GM10266 (cell line): ENCODE results near the gene CXADR.

Experiments
- DNase-seq: peaks from one replicate; pipeline ENCODE4 v3.0.0; 2012; ENCODE audit errors: extremely low spot score
- TF ChIP-seq, protein P1 (sequence below): IDR thresholded peaks from 2 replicates; pipeline ENCODE4 v1.5.1; 2012; ENCODE audit warnings: mild to moderate bottlenecking, low read depth; ENCODE audit not compliant: control insufficient read depth, insufficient read depth; ENCODE audit errors: missing control alignments

Gene CXADR

DNA sequence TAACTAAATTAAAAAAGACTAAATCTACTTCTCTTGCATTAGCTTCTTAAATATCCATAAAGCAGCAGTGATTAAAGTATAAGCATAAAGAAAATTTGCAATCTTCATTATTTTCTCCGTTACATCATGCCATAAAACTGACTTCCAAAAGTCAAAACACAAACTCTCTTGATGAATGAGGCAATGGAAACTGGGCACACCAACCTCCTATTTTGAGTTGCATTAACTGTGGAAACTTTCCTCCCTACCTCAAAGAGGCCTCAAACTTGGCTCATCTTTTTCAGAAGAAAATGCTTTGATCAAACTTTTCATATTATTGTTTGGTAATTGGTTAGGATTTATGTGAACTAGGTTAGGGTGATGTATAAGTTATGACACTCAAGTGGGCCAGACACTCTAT lies 104.0 kb downstream of the CXADR start:
- DNase-seq = no peak
- TF ChIP-seq, protein P1, sequence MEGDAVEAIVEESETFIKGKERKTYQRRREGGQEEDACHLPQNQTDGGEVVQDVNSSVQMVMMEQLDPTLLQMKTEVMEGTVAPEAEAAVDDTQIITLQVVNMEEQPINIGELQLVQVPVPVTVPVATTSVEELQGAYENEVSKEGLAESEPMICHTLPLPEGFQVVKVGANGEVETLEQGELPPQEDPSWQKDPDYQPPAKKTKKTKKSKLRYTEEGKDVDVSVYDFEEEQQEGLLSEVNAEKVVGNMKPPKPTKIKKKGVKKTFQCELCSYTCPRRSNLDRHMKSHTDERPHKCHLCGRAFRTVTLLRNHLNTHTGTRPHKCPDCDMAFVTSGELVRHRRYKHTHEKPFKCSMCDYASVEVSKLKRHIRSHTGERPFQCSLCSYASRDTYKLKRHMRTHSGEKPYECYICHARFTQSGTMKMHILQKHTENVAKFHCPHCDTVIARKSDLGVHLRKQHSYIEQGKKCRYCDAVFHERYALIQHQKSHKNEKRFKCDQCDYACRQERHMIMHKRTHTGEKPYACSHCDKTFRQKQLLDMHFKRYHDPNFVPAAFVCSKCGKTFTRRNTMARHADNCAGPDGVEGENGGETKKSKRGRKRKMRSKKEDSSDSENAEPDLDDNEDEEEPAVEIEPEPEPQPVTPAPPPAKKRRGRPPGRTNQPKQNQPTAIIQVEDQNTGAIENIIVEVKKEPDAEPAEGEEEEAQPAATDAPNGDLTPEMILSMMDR = no peak

DNA sequence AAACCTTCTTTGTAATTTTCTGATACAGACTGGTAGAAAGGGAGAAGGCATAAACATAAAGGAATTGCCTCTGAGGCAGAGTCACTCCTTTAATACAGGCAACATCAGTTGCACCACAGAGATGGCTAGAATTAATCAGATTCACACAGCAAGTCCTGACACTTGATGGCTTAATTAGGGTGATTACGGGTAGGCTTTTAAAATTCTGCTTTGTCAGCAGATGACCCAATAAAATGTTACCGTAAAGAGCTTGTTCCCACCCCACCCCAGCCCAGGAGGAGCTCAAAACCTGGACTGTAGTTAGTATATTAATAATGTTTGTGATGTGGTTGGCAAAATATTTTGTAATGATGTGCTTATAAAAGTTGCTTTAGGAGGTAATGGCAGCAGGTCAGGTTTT lies 109.2 kb downstream of the CXADR start:
- DNase-seq = no peak
- TF ChIP-seq, protein P1 = no peak

DNA sequence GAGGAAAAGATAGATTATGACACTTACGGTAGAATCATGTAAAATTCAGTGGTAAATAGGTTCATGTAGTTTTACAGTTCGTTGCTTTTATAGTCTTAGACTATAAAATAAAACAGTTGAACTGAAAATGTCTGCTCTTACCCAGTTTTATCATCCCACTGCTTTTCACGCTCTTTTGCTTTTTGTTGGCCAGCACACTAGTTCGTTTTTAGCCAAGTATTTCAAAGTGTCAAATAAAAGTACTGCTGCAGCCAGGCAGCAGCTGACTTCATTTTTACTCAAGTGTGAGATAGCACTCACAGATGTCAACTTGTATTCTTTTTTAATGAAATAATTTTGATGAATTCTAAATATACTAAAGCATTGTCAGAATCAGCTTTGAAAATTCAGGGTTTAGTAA lies 118.4 kb downstream of the CXADR start:
- TF ChIP-seq, protein P1 = no peak
- no peak for DNase-seq

DNA sequence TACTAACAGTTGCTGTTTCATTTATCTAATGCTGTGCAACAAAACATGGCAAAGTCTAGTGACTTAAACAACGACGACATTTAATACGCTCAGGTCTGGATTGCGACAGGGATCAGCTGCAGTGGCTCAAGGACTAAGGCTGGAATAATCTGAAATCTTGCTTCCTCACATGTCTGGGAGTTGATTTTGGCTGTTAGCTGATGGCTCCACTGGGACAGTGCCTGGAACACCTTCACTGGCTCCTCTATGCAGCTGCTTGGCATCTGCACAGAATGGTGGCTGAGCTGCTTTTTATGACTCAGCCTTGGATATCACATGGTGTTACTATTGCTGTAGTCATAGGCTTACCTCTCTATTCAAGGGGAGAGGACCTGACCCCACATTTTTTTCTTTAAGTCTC lies 123.9 kb downstream of the CXADR start:
- DNase-seq = no peak
- TF ChIP-seq, protein P1 = no peak

DNA sequence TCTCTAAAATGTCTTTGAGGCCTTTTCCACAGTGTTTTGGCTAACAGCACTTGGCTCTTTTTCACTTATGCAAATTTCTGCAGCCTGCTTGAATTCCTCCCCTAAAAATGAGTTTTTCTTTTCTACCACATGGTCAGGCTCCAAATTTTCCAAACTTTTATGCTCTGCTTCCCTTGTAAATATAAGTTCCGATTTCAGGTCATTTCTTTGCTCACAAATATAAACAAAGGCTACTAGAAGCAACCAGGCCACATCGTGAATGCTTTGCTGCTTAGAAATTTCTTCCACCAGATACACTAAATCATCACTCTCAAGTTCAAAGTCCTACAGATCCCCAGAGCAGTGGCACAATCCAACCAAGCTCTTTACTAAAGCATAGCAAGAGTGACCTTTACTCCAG lies 128.0 kb downstream of the CXADR start:
- DNase-seq = no peak

More for the DNA sequence above, 128.0 kb downstream of the CXADR start:
- TF ChIP-seq, protein P1 = no peak
